H1 (cell line): ENCODE data around the gene TNIK. TPM values are rescaled to one million over a fixed set of nuclear protein-coding genes. Genes with fewer than 3 reads are reported as not detected.

ENCODE experiments used
- CTCF ChIA-PET: fragments of 300-600 bp; sonication (Branson Sonifier 250); formaldehyde crosslinking; loops from one replicate; lab custom pipeline; 2021; ENCODE audit not compliant: partially characterized antibody; lab: Charles Lee
- POLR2A ChIA-PET: fragments of 300-600 bp; sonication (Branson Sonifier 250); formaldehyde crosslinking; loops from one replicate; lab custom pipeline; 2021; ENCODE audit warnings: inconsistent platforms; ENCODE audit not compliant: partially characterized antibody; lab: Charles Lee
- DNase-seq, 2 experiments: peaks; one replicate each; pipeline versions ENCODE4 v3.0.0 to v3.0.0-alpha.2; 2010 to 2022; ENCODE audit warnings: low spot score in 2 of 2, low read depth in 1 of 2, mixed read lengths in 1 of 2
- FAIRE-seq: peaks from 2 replicates; lab custom pipeline; 2011; peaks lifted over from hg19 to GRCh38; lab: Jason Lieb, UNC
- H2AFZ ChIP-seq: 2 replicates; pipeline ENCODE4 v1.8.1; 2012; ENCODE audit warnings: low read length, inconsistent platforms
- H2AK5ac ChIP-seq: 2 replicates; pipeline ENCODE4 v1.6.1; 2013; ENCODE audit warnings: low read depth, low read length
- H2BK120ac ChIP-seq: replicated peaks from 2 replicates; pipeline ENCODE3; 2013; ENCODE audit warnings: low read depth, low read length, inconsistent platforms
- H2BK12ac ChIP-seq: 2 replicates; pipeline ENCODE4 v1.6.1; 2013; ENCODE audit warnings: low read depth, low read length
- H2BK15ac ChIP-seq: 2 replicates; pipeline ENCODE4 v1.6.1; 2013; ENCODE audit warnings: low read length
- H2BK20ac ChIP-seq: 2 replicates; pipeline ENCODE4 v1.6.1; 2013; ENCODE audit warnings: low read length
- H2BK5ac ChIP-seq: 2 replicates; pipeline ENCODE4 v1.6.1; 2013; ENCODE audit warnings: low read depth, low read length
- H3K14ac ChIP-seq: 2 replicates; pipeline ENCODE4 v1.6.1; 2013; ENCODE audit warnings: inconsistent platforms; ENCODE audit not compliant: insufficient read length
- H3K18ac ChIP-seq: 2 replicates; pipeline ENCODE4 v1.6.1; 2013; ENCODE audit warnings: low read length; ENCODE audit errors: extremely low read depth
- H3K23ac ChIP-seq: 2 replicates; pipeline ENCODE4 v1.6.1; 2013; ENCODE audit warnings: inconsistent platforms; ENCODE audit not compliant: insufficient read length
- H3K23me2 ChIP-seq: 2 replicates; pipeline ENCODE4 v1.6.1; 2013; ENCODE audit warnings: low read depth, low read length
- H3K27ac ChIP-seq: 2 replicates; pipeline ENCODE4 v1.6.1; 2011; ENCODE audit warnings: low read depth, low read length, inconsistent platforms
- H3K27me3 ChIP-seq, 4 experiments: replicated peaks in 1 of 4; 1 replicate in 1 of 4; 2 replicates in 3 of 4; pipeline versions ENCODE4 v1.6.1 to v1.8.1; 2011 to 2013; ENCODE audit warnings: low read length in 3 of 4, mild to moderate bottlenecking in 3 of 4, inconsistent platforms in 2 of 4, mixed read lengths in 2 of 4, moderate library complexity in 1 of 4; ENCODE audit not compliant: control insufficient read depth in 3 of 4, insufficient read depth in 3 of 4; ENCODE audit errors: extremely low read depth in 1 of 4
- H3K36me3 ChIP-seq, 4 experiments: 2 replicates each; pipeline versions ENCODE4 v1.6.1 to v1.8.1; 2011 to 2013; ENCODE audit warnings: mild to moderate bottlenecking in 4 of 4, low read length in 3 of 4, moderate library complexity in 2 of 4, control low read depth in 1 of 4, inconsistent platforms in 1 of 4; ENCODE audit not compliant: insufficient read depth in 4 of 4, control insufficient read depth in 2 of 4
- H3K4ac ChIP-seq: replicated peaks from 2 replicates; pipeline ENCODE3; 2013; ENCODE audit warnings: low read length, low read depth, mixed read lengths, inconsistent platforms; ENCODE audit not compliant: insufficient read length
- H3K4me1 ChIP-seq, 4 experiments: replicated peaks in 1 of 4; 1 replicate in 1 of 4; 2 replicates in 3 of 4; pipeline versions ENCODE4 v1.6.1 to v1.8.1; 2011 to 2013; ENCODE audit warnings: low read length in 3 of 4, inconsistent platforms in 2 of 4, mixed read lengths in 1 of 4; ENCODE audit not compliant: insufficient read depth in 4 of 4, control insufficient read depth in 3 of 4
- H3K4me2 ChIP-seq, 2 experiments: 2 replicates each; pipeline versions ENCODE4 v1.6.1 to v1.8.1; 2011 to 2013; ENCODE audit warnings: low read depth in 2 of 2, low read length in 2 of 2, control low read depth in 1 of 2, inconsistent platforms in 1 of 2, mild to moderate bottlenecking in 1 of 2; ENCODE audit not compliant: insufficient read depth in 1 of 2
- H3K4me3 ChIP-seq, 4 experiments: fragments of 200-600, 300-600 bp in 1 of 4; sonication (generic), shearing (Covaris generic), sonication (Bioruptor Twin) in 1 of 4; 2 replicates each; pipeline versions ENCODE4 v1.5.1 to v1.8.1; 2011 to 2016; ENCODE audit warnings: low read length in 4 of 4, low read depth in 3 of 4, control low read depth in 2 of 4, inconsistent platforms in 2 of 4, mild to moderate bottlenecking in 2 of 4, mixed read lengths in 1 of 4, moderate library complexity in 1 of 4; ENCODE audit not compliant: insufficient read depth in 2 of 4; ENCODE audit errors: extremely low read depth in 1 of 4
- H3K56ac ChIP-seq: replicated peaks from 2 replicates; pipeline ENCODE3; 2013; ENCODE audit warnings: low read depth, mild to moderate bottlenecking, mixed read lengths, low read length, inconsistent platforms; ENCODE audit not compliant: insufficient read length
- H3K79me1 ChIP-seq: 2 replicates; pipeline ENCODE4 v1.6.1; 2013; ENCODE audit warnings: low read depth, low read length, control low read depth
- H3K79me2 ChIP-seq, 2 experiments: 2 replicates each; pipeline versions ENCODE4 v1.6.1 to v1.8.1; 2012 to 2013; ENCODE audit warnings: low read length in 2 of 2, mild to moderate bottlenecking in 2 of 2, inconsistent platforms in 1 of 2; ENCODE audit not compliant: insufficient read depth in 2 of 2, control insufficient read depth in 1 of 2
- H3K9ac ChIP-seq, 4 experiments: replicated peaks in 1 of 4; 1 replicate in 1 of 4; 2 replicates in 3 of 4; pipeline versions ENCODE4 v1.6.1 to v1.8.1; 2011 to 2013; ENCODE audit warnings: low read depth in 3 of 4, low read length in 3 of 4, control low read depth in 2 of 4, mild to moderate bottlenecking in 2 of 4, moderate library complexity in 2 of 4, inconsistent platforms in 1 of 4; ENCODE audit errors: extremely low read depth in 1 of 4
- H3K9me3 ChIP-seq, 2 experiments: 2 replicates each; pipeline versions ENCODE4 v1.6.1 to v1.8.1; 2012 to 2013; ENCODE audit warnings: mild to moderate bottlenecking in 2 of 2, moderate library complexity in 2 of 2, control low read depth in 1 of 2, inconsistent platforms in 1 of 2, low read depth in 1 of 2, low read length in 1 of 2, mixed read lengths in 1 of 2; ENCODE audit not compliant: insufficient read depth in 2 of 2
- H4K20me1 ChIP-seq, 2 experiments: replicated peaks in 1 of 2; 2 replicates each; pipeline versions ENCODE3 to v1.8.1; 2011 to 2013; ENCODE audit warnings: inconsistent platforms in 2 of 2, low read length in 2 of 2, mild to moderate bottlenecking in 1 of 2; ENCODE audit not compliant: insufficient read depth in 2 of 2, control insufficient read depth in 1 of 2
- H4K5ac ChIP-seq: 2 replicates; pipeline ENCODE4 v1.6.1; 2013; ENCODE audit warnings: low read length, low read depth, mixed read lengths, inconsistent platforms; ENCODE audit not compliant: insufficient read length
- H4K8ac ChIP-seq: 2 replicates; pipeline ENCODE4 v1.8.0; 2013; ENCODE audit warnings: mild to moderate bottlenecking, moderate library complexity, low read length, inconsistent platforms; ENCODE audit not compliant: insufficient read depth; ENCODE audit errors: extremely low read depth
- H4K91ac ChIP-seq: replicated peaks from 2 replicates; pipeline ENCODE3; 2013; ENCODE audit warnings: low read length, mixed read lengths, inconsistent platforms; ENCODE audit not compliant: insufficient read length
- JUN ChIP-seq: IDR thresholded peaks from 2 replicates; pipeline ENCODE4 v1.6.1; 2011; ENCODE audit warnings: low read depth, mild to moderate bottlenecking, improper control_type of control experiment, low read length
- RFX5 ChIP-seq: IDR thresholded peaks from 2 replicates; pipeline ENCODE4 v1.6.1; 2011; ENCODE audit warnings: low read depth, low read length, improper control_type of control experiment, borderline replicate concordance
- SIN3A ChIP-seq, 2 experiments: IDR thresholded peaks in 1 of 2; conservative IDR thresholded peaks in 1 of 2; 2 replicates each; pipeline ENCODE4 v1.6.1; 2011 to 2012; ENCODE audit warnings: low read length in 2 of 2, improper control_type of control experiment in 1 of 2, low read depth in 1 of 2, mild to moderate bottlenecking in 1 of 2
- WGBS, 2 experiments: shearing (Covaris generic) in 1 of 2; methylation state at CpG; one replicate each; pipeline versions ENCODE4 v1.1.6 to v1.1.7; 2013 to 2015; ENCODE audit warnings: low lambda C conversion rate in 2 of 2, mixed read lengths in 2 of 2, inconsistent platforms in 1 of 2, low coverage in 1 of 2, missing lambda C conversion rate in 1 of 2; ENCODE audit not compliant: insufficient replicate concordance in 2 of 2, insufficient coverage in 1 of 2, insufficient read length in 1 of 2; ENCODE audit errors: extremely low coverage in 1 of 2, missing lambda C conversion rate in 1 of 2; 5-methylcytosine and 5-hydroxymethylcytosine counted together
- polyA plus RNA-seq, 7 experiments: library from polyadenylated mRNA; depleted of rRNA in 3 of 7; stranded (reverse) in 5 of 7; unstranded in 2 of 7; fragments of >200 nt in 5 of 7; fragments of 200-250 nt in 2 of 7; gene quantifications; 1 replicate in 5 of 7; 2 replicates in 1 of 7; 4 replicates in 1 of 7; pipeline versions ENCODE4 v1.2.1 to v1.2.3, GENCODE V29; 2011 to 2013; ENCODE audit warnings: missing spikeins in 2 of 7, mixed read lengths in 2 of 7
- total RNA-seq: library from RNA; stranded (reverse); fragmentation: NEBNext Ultra II Directional; extraction: Animal tissue kit (Norgen Biotek cat#: 25700); gene quantifications from 2 replicates; pipeline ENCODE4 v1.2.1, GENCODE V29; 2021

TNIK gene
- total and polyA plus RNA-seq, 2 of the 8 experiments (the other 6 are each of a cell fraction or from before 2014, with no cell fraction given), result 7.4 to 42.0 TPM

DNA sequence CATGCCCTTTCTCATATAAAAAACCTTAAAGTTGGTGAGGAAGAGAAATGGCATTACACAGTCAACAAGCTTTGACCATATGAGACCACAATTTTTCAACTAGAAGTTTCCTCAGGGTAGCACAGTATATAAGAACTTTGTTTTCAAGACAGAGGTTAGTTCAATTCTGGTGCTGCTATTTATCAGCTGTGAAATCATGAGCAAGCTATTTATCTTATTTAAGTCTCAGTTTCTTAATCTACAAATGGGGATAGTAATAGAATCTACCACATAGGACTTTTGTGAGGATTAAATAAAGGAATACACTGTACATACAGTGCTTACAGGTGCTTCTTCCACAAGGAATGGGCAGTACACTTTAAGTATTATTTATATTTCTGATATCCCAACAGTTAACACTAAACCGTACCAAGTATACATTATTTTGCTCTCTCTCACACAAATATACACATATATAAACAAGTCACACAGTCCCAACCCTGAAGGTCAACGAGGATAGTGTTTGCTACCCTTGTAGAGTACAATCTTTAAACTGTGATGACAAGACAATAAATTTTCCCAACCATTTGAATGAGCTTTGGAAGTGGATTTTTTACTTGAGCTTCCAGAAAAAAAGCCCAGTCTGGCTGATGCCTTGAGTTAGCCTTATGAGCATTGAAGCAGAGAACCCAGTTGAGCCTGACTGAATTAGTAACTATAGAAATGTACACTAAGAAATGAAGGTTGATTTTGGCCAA, 178.8 kb downstream of the TNIK start:
- Histone ChIP-seq H2BK5ac (no peak overlapping the region), H3K79me1 (no peaks in the 10 kb centered on the region), H3K36me3 (no peaks in the 10 kb centered on the region), H3K23me2 (no peaks in the 10 kb centered on the region)
- no peak for TF ChIP-seq RFX5
- no peak for TF ChIP-seq JUN
- TF ChIP-seq SIN3A (conservative IDR thresholded peaks at IDR 0.05 in 1 of 2, IDR thresholded peaks at IDR 0.05 in 1 of 2; ENCODE audit: low read depth in 1 of 2, low read length in 2 of 2), result no peak
- TF ChIP-seq, all 59 proteins: peak for 0
- Histone ChIP-seq H3K4me2 (no peak overlapping the region), H2BK12ac (no peak overlapping the region), H3K18ac (no peak overlapping the region), H3K23ac (no peak overlapping the region), H4K5ac (no peak overlapping the region), H3K9me3 (no peaks in the 10 kb centered on the region), H3K9ac (no peak overlapping the region), H3K14ac (no peak overlapping the region), H3K4me1 (peaks cover 0 to 7% (median 4%) of the 10 kb centered on the region in 4 experiments; a peak in 2 of 7 replicates), H4K8ac (no peak overlapping the region), H2BK20ac (no peak overlapping the region), H4K91ac (no peak overlapping the region), H3K4ac (no peak overlapping the region), H4K20me1 (no peaks in the 10 kb centered on the region), H2AFZ (no peak overlapping the region), H2AK5ac (no peak overlapping the region), H3K4me3 (no peak overlapping the region), H2BK120ac (no peak overlapping the region), H3K79me2 (0 out of 4 replicates have a peak, but pooled peaks cover 0 to 6% of the 10 kb centered on the region in 2 experiments), H3K56ac (no peak overlapping the region), H3K27ac (no peak overlapping the region), H2BK15ac (no peak overlapping the region), H3K27me3 (no peaks in the 10 kb centered on the region)
- ChIA-PET CTCF (interaction anchor here (0.6 to 1.5 kb wide), 5 partner anchors 14 to 332 kb away, joined by 3 to 5 read pairs (median 5); no protein-coding TSS in a partner anchor), POLR2A (no interaction called here)
- DNase-seq (no peak), FAIRE-seq (no peak)
- WGBS, 2 experiments, result 88% methylated on average over 2 of the region's 2 CpGs; no CpG with 5 or more reads in 1 of the 2 experiments
